ENCODE results near the gene TTC16.

Gene TTC16

GRCh38 chr9:127715470-127716337 lies at the start of gene TTC16, which contains the start of gene PTRH1:
TTC16 (plus strand) TSS chr9:127716079; CDS start chr9:127716146, 67 bp downstream.
PTRH1 (minus strand) TSS chr9:127715663; CDS start chr9:127715639, 24 bp downstream.
- peak; percentile 94 for DNase-seq

DNA sequence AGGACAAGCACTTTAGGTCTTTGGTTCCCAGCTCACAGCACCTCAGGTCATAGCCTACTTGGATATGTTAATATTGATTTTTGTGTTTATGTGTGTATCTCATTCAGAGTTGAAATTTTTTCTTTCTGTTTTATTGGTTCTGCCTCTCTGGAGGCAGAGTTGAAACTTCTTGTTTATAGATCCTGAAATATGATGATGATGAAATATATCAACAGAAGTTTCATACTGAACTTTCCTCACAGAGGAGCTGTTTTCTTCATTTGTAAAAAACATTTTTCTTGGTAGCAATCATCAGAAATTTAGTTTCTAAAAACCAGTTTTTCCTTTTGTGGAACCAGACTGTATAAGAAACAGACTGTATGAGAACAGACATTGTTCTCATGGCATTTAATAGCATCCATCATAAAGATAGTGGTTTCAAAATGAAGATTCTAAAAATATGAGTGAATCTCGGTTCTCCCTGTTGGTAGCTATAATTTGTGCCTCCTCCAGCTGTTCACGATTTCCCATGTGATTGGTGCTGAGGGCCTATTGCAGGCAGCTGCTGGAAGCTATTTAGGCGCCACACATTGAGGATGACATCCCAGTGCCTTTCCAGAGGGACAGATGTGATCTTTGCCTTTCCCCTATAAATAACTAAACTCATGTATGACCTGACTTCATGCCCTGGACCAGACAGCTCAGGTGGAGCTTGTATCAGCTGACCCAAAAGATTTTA lies 48.6 kb upstream of the TTC16 start:
- no peak for DNase-seq

DNA sequence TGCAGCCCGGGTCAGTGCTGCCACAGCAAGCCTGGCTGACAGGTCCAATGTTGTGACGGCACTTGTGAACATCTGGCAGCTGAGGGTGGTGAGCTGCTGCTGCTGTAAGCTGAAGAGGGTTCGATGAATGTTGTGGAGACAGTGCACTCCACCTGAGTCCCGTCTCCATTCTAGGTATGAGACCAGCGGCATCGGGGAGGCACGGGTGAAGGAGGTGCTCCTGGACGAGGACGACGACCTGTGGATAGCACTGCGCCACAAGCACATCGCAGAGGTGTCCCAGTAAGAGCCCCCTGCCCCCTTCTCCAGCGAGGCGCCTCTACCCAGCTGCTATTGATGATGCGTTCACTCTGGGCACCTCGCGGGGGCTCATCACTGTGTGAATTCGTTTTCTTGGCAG lies 48.0 kb upstream of the TTC16 start:
- DNase-seq = no peak

DNA sequence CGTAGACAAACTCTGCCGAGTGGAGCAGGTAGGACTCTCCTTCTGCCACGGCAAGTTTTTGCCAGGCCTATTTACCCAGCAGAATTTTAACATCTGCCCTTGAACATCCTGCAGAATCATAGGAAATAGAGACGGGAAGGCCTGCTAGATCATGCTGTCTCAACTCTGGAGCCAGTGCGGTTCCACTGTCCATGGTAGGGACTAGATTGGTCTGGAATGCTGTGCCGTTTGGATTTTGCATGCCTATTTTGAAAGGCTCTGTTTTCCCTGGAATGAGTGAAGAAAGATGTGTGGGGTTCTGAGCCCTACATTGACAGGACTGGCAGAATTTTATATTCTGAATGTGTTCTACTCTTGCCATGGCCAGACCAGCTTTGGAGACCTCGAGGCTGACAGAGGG lies 42.6 kb upstream of the TTC16 start:
- no peak for DNase-seq

DNA sequence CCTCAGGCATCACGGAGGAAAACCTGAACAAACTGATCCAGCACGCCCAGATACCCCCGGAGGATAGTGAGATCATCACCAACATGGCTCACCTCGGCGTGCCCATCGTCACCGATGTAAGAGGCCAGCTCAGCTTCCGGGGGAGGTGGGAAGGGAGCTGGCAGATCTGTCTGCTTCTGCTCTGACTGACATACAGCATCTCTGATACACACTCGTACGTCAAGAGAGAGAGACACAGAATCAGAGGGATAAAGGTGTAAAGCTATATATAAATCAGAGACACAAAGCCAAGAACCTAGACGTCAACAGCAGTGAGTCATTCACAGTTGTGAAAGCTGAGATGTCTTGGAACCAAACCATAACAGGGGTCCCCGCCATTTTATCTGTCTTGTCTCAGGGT lies 39.2 kb upstream of the TTC16 start:
- no peak for DNase-seq

- DNase-seq = no peak
Measured at GRCh38 chr9:127679506-127679905, 36.4 kb upstream of the TTC16 start.

DNA sequence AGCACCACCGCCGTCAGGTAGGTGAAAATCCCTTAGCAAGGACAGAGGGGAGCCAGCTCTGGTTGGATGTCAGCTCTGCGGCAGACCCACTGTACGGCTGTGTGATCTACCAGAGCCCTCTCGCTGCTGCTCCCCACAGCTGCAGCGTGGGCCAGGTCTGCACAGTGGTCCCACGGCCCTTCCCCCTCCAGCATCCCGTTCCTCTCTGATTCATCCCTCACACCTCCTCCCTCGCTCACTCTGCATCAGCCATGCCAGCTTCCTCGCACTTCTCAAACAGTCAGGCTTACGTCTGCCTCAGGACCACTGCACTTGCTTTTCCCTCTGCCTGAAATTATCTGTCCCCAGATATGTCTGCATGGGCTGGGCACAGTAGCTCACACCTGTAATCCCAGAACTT lies 35.7 kb upstream of the TTC16 start:
- DNase-seq = no peak

DNA sequence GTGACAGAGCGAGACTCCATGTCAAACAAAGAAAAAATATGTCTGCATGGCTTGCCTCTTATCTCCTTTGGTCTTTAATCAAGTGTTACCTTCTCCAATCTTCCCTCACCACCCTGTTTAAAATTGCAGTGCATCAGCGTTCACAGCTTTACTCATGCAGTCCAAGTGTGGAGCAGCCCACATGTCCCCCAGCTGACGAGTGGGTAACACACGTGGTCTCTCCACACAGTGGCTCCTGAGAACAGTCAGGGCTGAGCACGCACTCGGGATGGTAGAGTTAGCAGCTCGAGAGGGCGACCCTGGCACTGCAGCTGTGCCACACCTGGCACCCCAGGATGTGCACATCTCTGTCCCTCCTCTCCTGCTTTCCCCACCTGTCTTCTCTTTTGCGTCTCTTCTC lies 35.0 kb upstream of the TTC16 start:
- no peak for DNase-seq

- no peak for DNase-seq
Measured at GRCh38 chr9:127682351-127683136, 33.3 kb upstream of the TTC16 start.

GRCh38 chr9:127683723-127684122 lies 32.2 kb upstream of the TTC16 start:
- no peak for DNase-seq

- DNase-seq = no peak
Measured at GRCh38 chr9:127684576-127684975, 31.3 kb upstream of the TTC16 start.

DNA sequence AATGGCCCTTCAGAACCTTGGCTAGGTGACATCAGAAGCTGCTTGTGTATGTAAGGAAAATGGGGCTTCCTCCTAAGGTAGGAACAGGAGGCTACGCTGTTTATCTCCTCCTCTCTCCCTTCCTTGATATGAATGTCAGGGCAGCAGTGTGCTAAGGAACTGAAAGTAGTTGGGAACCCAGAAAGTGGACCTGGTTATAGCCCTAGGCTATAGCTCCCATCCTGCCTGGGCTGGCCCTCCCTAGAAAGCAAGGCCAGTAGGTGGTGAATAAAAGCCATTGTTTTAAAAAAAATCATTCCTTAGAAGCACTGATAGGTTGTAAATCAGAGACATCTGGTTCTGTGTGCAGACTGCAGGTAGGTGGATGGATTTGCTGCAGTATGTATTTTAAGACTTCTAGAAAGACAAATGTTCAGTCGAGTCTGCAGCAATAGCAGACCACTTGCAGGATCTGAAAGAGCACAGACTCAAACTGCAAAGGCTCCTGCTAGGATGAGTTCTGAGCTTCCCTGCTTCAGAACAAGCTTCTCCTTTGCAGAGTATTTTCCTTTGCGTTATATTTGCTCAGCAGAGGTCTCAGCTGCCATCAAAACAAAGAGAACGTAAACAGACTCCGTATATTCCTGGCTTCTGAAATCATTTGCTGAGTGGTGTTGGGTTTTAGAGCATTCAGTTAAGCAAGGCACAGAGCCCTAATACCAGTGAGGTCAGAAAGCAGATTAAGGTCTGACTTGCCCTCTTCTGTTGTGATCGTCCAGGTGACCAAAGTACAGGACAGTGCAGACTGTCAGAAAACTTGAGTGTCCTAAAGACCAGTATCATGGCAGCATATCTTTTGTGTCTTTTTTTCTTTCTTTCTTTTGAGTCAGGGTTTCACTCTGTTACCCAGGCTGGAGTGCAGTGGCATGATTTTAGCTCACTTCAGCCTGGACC lies 29.2 kb upstream of the TTC16 start:
- no peak for DNase-seq

- no peak for DNase-seq
Measured at GRCh38 chr9:127689329-127690000, 26.4 kb upstream of the TTC16 start.

GRCh38 chr9:127690735-127691134 lies 25.1 kb upstream of the TTC16 start:
- no peak for DNase-seq

- no peak for DNase-seq
Measured at GRCh38 chr9:127692071-127692470, 23.8 kb upstream of the TTC16 start.

GRCh38 chr9:127693143-127693542 lies 22.7 kb upstream of the TTC16 start:
- no peak for DNase-seq

GRCh38 chr9:127693697-127694096 lies 22.2 kb upstream of the TTC16 start:
- DNase-seq = no peak

DNA sequence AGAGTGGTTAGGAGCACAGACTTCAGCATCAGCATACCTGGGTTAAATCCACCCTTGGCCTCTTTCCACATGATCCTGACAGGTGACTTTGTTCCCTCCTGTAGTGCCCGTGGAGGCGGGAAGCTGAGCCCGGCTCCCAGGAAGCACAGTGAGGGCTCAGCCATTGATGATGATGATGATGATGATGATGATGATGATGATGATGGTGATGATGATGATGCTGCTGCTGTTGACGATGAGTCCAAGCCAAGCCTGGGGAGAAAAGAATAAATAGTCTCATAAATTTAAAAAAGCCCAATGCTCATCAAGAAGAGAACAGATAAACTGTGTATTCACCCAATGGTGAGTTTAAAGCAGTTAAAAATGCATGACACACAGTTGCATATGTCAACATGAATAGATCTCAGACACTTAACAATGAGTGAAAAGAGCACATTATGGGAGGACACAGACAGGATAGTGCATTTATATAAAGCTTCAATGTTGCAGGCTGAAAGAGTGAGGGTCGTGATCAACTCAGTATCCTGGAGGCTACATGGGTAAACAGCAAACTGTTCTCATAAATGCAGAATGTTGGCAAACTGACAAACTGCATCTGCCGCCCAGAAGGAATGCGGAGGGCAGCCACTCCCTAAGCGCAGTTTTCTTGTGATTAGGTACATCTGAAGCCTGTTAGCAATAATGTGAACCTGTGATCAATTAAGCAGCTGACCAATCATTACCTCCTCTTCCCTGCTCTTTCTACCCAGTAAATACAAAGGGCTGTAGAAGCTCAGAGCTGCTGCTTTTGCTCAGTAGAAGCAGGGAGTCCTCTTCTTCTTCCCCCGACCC lies 20.8 kb upstream of the TTC16 start:
- DNase-seq = no peak

- DNase-seq = no peak
Measured at GRCh38 chr9:127697575-127697974, 18.3 kb upstream of the TTC16 start.

DNA sequence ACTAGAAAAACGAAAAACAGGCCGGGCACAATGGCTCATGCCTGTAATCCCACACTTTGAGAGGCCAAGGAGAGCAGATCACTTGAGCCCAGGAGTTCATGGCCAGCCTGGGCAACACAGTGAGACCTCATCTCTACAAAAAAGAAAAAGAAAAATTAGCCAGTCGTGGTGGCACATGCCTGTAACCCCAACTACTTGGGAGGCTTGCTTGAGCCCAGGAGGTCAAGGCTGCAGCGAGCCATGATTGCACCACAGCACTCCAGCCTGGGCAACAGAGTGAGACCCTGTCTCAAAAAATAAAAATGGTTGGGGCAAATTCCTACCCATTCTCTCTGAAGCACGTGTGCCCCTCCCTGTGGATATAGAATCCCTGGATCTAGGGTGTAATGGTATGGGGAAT lies 17.5 kb upstream of the TTC16 start:
- DNase-seq = no peak

All from SHP77 treated with DMSO at 0.1 percent for 48 hours (cell line).